HFF-Myc (cell line): ENCODE results near the gene IRF5.

Experiments used
- DNase-seq: peaks from one replicate; pipeline ENCODE4 v3.0.0-alpha.2; 2011; ENCODE audit warnings: low read depth; ENCODE audit errors: extremely low read depth
- H3K4me3 ChIP-seq: replicated peaks from 2 replicates; pipeline ENCODE4 v1.5.1; 2011; ENCODE audit warnings: low read depth, mild to moderate bottlenecking, control low read depth, low read length
- TF ChIP-seq, protein P1 (sequence below): IDR thresholded peaks from 2 replicates; pipeline ENCODE4 v1.5.1; 2012; ENCODE audit warnings: mild to moderate bottlenecking, low read depth, low read length, control low read depth; ENCODE audit errors: missing control alignments

Gene IRF5

DNA sequence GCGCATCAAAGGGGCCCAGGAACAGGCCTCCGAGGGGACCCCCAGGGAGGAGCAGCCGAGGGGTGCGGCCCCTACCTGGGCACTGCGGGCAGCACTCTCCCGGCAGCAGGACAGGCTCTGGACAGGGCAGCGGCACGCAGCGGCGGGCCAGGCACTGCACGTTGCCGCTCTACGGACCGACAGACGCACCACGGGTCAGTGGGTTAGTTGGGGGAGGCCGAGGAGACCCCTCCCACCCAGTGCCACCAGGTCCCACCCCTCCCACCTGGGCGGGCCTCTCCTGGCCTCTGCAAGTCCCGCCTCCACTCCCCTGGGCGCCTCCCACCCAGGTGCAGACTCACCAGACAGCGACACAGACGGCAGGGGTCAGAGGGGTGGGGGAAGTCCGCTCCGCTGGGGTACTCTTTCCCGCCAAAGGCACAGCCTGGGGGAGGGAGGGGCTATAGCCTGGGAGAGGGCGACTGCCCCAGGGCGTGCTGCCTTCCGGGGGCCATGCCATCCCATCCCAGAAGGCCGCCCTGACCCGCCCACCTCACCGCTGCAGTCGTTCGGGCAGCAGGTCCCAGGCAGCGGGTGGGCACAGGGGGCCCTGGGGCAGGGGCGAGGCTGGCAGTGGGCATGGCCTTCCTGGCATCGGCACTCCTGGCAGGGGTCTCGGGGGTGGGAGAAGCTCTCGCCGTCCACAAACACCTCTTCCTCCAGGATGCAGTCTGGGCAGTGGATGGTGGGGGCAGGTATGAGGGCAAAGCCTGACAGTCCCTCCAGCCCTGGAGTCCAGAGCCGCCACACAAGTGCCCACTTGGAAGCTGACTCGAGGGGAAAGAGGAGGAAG is 46.4 kb upstream of the IRF5 start:
- DNase-seq = no peak
- no peak overlapping the region for H3K4me3 ChIP-seq
- TF ChIP-seq, protein P1, sequence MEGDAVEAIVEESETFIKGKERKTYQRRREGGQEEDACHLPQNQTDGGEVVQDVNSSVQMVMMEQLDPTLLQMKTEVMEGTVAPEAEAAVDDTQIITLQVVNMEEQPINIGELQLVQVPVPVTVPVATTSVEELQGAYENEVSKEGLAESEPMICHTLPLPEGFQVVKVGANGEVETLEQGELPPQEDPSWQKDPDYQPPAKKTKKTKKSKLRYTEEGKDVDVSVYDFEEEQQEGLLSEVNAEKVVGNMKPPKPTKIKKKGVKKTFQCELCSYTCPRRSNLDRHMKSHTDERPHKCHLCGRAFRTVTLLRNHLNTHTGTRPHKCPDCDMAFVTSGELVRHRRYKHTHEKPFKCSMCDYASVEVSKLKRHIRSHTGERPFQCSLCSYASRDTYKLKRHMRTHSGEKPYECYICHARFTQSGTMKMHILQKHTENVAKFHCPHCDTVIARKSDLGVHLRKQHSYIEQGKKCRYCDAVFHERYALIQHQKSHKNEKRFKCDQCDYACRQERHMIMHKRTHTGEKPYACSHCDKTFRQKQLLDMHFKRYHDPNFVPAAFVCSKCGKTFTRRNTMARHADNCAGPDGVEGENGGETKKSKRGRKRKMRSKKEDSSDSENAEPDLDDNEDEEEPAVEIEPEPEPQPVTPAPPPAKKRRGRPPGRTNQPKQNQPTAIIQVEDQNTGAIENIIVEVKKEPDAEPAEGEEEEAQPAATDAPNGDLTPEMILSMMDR = no peak

DNA sequence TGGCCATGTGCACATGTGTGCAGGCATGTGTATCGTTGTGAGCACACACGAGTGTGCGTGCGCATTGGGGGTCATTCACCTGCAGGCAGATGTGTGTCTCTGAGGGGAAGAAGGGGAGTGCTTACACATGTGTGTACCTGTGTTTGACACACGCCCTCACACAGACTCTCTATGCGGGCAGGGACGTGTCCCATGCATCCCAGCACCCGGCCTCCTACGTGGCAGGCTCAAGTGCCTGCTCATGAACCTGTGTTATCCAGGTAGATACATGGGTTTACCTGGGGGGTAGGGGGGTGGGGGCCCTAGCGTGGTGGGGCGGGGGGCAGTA is 45.8 kb upstream of the IRF5 start:
- no peak overlapping the region for H3K4me3 ChIP-seq
- no peak for DNase-seq
- TF ChIP-seq, protein P1 = no peak

DNA sequence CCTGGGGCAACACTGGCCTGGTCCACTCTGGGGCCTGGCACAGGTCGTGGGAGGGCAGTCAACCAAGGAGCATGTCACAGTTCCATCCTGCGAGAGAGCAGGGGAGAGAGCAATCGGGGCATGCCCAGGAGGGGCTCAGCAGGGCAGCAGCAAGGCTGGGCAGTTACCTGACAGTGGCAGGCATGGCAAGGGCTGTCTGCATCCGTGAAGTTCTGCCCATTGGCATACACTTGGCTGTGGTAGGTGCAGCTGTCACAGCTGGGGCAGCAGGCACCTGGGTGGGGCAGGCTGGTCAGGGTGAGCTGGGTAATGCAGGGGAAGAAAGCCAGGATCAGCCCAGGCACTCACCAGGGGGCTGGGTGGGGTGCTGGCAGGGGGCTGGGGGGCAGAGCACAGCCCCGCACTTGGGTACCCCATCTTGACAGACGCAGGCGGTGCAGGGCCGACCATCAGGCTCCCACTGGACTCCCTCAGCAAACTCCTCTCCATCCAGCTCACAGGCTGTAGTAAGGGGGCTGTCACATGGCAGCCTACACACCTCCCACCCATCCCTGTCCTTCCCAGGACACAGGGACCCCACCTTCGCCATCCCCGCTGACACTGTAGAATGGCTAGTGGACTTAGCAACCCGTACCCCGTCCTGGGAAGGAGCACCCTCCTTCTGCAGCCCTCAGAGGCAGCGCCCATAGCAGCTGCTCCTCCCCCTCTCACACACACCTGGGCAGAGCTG is 45.0 kb upstream of the IRF5 start:
- no peak for DNase-seq
- H3K4me3 ChIP-seq = no peak overlapping the region
- TF ChIP-seq, protein P1 = no peak

DNA sequence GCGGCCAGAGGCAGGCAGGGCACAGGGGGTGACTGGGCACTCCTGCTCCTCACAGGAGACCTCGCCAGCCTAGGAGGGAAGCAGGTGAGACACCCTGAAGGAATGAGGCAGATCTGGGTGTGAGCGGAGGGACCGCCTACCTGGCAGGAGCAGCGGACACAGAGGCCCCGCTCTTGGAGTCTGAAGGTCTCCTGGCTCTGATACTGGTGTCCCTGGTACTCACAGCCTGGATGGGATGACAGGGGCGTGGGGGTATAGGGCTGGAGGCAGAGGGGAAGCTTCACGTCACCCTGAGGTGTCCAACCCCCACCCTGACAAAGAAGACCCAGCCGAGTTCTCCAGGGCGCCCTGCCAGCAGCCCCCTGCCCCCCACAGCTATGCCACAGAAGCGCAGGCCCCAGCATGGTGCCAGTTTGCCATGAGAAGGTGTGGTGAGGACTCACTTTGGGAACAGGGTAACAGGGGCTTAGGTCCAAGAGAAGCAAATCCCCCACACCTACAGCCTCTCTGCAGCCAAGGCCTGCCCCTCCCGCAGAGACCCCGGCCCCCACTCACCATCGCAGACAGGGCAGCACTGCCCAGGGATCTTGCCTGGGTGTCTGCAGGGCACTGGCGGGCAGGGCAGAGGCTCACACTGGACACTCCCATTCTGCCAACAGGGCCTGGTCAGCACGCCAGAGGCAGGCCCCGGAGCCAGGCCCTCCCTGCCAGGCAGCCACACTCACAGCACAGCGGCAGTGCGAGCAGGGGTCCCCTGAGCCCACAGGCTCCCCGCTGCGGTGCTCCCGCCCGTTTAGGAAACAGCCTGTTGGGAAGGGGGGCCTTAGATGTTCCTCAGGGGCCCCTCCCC is 44.3 kb upstream of the IRF5 start:
- no peak for DNase-seq
- TF ChIP-seq, protein P1 = no peak
- no peak overlapping the region for H3K4me3 ChIP-seq

DNA sequence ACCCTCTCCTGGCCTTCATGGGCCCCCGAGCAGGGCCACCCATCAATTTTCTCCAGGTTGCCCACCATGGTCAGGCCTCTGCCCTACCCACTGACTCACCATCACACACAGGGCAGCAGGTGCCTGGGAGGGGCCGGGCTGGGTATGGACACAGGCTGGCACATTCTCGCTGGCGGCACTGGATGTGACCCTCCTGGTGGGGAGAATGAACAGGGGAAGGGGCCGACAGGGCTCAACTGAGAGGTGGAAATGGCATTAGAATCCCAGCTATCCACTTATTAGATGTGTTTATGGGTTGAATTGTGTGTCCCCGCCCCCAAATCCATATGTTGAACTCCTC is 43.7 kb upstream of the IRF5 start:
- TF ChIP-seq, protein P1 = no peak

DNA sequence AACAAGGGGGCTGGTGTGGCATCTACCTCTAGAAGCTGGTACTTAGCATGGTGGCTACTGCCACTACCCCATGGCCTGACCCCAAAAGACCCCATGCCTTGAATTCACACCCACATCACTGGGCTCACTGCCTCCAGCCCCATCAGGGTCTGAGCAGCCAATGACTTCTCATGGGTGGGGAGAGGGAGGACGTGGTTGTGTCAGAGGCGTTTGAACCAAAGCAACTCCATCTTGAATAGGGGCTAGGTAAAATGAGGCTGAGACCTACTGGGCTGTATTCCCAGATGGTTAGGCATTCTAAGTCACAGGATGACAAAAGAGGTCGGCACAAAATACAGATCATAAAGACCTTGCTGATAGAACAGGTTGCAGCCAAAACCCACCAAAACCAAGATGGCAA is 42.4 kb upstream of the IRF5 start:
- TF ChIP-seq, protein P1 = no peak
- DNase-seq = no peak

More for the DNA sequence above, 43.7 kb upstream of the IRF5 start:
- DNase-seq = no peak
- H3K4me3 ChIP-seq = no peak overlapping the region

More for the DNA sequence above, 42.4 kb upstream of the IRF5 start:
- no peak overlapping the region for H3K4me3 ChIP-seq
